ENCODE data around the gene ILKAP.

The ILKAP gene

DNA sequence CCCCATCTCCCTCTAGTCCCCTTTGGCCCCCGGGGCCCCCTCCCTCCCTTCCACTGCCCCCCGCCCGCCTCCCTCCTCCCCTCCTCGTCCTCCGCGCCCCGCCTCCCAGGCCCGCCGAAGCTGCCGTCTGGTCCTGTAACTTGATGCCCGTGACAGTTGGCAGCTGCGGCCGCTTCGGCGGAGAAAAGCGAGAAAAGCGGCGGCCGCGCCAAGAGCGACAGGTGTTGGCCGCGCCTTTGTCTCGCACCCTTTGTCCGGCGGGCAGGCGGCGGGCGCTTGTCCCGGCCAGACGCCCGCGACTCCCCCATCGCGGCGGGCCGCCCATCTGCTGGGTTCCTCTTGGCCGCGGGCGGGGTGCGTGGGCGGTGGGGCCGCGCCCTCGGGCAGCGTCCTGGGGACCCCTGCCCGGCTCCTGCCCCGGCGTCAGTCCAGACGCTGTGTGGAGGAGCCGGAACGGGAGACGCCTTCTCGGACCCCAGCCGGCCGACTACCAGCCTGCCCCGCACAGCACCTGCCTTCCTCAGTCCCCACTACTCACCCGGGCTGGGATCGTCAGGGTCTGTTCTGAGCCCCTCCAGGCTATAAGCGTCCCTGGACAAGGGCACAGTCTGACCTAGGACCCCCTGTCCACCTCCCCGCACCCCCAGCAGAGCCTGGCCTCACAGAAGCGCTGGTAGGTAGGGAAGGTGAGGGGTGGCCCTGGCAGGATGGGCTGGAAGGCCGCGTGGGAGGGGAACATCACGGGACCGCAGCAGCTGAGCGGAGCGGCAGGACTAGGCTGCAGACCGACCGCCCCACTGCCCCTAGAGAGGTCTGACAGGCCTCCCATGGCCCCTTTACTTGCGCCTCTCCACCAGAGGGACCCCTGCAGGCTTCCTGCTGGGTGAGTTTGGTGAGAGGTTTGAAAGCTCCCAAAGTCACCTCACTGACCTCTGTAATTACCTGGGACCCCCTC lies 37.5 kb upstream of the ILKAP start:
- no peak for DNase-seq (ENCODE audit: low read depth in 1 of 2, low spot score in 1 of 2)
- no peak for TF ChIP-seq GABPA (IDR thresholded peaks at IDR 0.05; ENCODE audit: low read depth)
- TF ChIP-seq, protein P1, sequence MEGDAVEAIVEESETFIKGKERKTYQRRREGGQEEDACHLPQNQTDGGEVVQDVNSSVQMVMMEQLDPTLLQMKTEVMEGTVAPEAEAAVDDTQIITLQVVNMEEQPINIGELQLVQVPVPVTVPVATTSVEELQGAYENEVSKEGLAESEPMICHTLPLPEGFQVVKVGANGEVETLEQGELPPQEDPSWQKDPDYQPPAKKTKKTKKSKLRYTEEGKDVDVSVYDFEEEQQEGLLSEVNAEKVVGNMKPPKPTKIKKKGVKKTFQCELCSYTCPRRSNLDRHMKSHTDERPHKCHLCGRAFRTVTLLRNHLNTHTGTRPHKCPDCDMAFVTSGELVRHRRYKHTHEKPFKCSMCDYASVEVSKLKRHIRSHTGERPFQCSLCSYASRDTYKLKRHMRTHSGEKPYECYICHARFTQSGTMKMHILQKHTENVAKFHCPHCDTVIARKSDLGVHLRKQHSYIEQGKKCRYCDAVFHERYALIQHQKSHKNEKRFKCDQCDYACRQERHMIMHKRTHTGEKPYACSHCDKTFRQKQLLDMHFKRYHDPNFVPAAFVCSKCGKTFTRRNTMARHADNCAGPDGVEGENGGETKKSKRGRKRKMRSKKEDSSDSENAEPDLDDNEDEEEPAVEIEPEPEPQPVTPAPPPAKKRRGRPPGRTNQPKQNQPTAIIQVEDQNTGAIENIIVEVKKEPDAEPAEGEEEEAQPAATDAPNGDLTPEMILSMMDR (IDR thresholded peaks at IDR 0.05; ENCODE audit: insufficient read depth, low read length) = no peak
- TF ChIP-seq, protein P2, sequence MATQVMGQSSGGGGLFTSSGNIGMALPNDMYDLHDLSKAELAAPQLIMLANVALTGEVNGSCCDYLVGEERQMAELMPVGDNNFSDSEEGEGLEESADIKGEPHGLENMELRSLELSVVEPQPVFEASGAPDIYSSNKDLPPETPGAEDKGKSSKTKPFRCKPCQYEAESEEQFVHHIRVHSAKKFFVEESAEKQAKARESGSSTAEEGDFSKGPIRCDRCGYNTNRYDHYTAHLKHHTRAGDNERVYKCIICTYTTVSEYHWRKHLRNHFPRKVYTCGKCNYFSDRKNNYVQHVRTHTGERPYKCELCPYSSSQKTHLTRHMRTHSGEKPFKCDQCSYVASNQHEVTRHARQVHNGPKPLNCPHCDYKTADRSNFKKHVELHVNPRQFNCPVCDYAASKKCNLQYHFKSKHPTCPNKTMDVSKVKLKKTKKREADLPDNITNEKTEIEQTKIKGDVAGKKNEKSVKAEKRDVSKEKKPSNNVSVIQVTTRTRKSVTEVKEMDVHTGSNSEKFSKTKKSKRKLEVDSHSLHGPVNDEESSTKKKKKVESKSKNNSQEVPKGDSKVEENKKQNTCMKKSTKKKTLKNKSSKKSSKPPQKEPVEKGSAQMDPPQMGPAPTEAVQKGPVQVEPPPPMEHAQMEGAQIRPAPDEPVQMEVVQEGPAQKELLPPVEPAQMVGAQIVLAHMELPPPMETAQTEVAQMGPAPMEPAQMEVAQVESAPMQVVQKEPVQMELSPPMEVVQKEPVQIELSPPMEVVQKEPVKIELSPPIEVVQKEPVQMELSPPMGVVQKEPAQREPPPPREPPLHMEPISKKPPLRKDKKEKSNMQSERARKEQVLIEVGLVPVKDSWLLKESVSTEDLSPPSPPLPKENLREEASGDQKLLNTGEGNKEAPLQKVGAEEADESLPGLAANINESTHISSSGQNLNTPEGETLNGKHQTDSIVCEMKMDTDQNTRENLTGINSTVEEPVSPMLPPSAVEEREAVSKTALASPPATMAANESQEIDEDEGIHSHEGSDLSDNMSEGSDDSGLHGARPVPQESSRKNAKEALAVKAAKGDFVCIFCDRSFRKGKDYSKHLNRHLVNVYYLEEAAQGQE (IDR thresholded peaks at IDR 0.05; ENCODE audit: insufficient replicate concordance, low read depth) = no peak
- TF ChIP-seq SPI1 (IDR thresholded peaks at IDR 0.05; ENCODE audit: borderline replicate concordance, low read depth) = no peak
- TF ChIP-seq POLR2AphosphoS5 (IDR thresholded peaks at IDR 0.05; ENCODE audit: low read depth) = no peak
- Histone ChIP-seq H3K27me3 (ENCODE audit: insufficient read depth, poor library complexity, severe bottlenecking) (no peaks in the 10 kb centered on the region), H3K27ac (replicated peaks) (no peak overlapping the region), H3K4me3 (replicated peaks; ENCODE audit: insufficient read depth, low read length) (no peak overlapping the region)

DNA sequence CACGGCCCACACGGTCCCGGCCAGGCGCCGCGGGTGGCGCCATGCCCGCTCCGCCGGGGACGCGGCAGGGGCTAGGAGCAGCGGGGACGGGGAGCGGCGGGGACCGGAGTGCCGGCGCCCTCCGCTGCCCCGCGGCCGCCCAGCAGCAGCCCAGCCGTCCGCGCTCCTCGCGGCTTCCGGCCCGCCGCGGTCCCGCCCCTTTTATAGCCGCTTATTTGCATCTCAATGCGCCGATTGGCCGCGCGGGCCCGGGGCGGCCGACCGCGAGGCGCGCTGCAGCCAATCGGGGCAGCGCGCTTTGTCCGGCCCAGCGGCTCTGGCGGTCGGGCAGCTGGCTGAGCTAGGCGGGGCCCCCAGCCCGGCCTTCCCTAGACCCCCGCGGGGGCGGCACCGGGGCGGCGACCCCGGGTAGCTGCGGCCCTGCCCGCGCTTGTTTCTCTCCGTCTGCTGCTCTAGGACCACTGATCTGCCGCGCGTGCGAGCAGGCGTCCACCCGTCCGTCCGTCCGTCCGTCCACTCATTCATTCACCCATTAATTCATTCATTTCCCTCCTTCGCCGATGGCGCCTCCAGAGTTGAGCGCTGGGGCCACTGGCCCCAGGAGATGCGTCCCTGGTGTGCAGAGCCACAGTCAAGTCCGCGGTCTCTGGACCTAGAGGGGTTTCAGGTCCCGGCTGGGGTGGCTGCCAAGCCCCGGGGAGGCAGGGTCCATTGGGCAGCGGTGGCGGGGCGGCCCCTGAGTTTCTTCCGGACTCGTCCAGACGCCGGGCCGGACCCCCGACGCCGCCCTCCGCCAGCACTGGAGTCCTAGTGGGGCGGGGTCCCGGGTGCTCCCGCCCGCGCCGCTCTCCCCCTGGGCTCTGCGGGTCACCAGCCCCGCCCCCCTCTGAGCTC lies 36.6 kb upstream of the ILKAP start, which contains the start of gene HES6:
Gene HES6 (minus strand): TSS at position 176 of the 894 bp plus-strand sequence. CDS start 133 bp downstream, at position 43.
- H3K27ac ChIP-seq (replicated peaks) = no peak within 1 kb of the TSS
- DNase-seq (ENCODE audit: low read depth in 1 of 2, low spot score in 1 of 2) = peak; percentile 65 to 84
- TF ChIP-seq, protein P2 (IDR thresholded peaks at IDR 0.05; ENCODE audit: insufficient replicate concordance, low read depth) = no peak
- TF ChIP-seq SPI1 (IDR thresholded peaks at IDR 0.05; ENCODE audit: borderline replicate concordance, low read depth) (no peak), POLR2AphosphoS5 (IDR thresholded peaks at IDR 0.05; ENCODE audit: low read depth) (peak; percentile 41; the same call in 1 of the 2 replicates), GABPA (IDR thresholded peaks at IDR 0.05; ENCODE audit: low read depth) (no peak)
- TF ChIP-seq, protein P1 (IDR thresholded peaks at IDR 0.05; ENCODE audit: insufficient read depth, low read length) = no peak
- H3K27me3 ChIP-seq (ENCODE audit: insufficient read depth, poor library complexity, severe bottlenecking) = no peaks in the 10 kb centered on the region
- H3K4me3 ChIP-seq (replicated peaks; ENCODE audit: insufficient read depth, low read length) = peak within 1 kb of the TSS; percentile 67

DNA sequence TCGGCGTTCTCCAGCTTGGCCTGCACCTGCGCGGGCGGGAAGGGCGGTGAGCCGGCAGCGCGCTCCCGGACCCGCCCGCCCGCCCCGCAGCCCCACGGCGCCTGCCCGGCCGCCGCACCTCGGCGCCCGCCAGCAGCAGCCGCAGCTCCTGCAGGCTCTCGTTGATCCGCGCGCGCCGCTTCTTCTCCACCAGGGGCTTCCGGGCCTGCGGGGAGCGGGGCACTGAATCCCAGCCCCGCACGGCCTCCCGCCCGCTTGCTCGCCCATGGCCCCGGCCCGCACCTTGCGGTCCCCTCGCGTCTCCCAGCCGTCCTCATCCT lies 36.0 kb upstream of the ILKAP start:
- no peaks in the 10 kb centered on the region for H3K27me3 ChIP-seq (ENCODE audit: insufficient read depth, poor library complexity, severe bottlenecking)
- peak overlapping the region; percentile 67 for H3K4me3 ChIP-seq (replicated peaks; ENCODE audit: insufficient read depth, low read length)
- TF ChIP-seq GABPA (IDR thresholded peaks at IDR 0.05; ENCODE audit: low read depth) (no peak), POLR2AphosphoS5 (IDR thresholded peaks at IDR 0.05; ENCODE audit: low read depth) (no peak), SPI1 (IDR thresholded peaks at IDR 0.05; ENCODE audit: borderline replicate concordance, low read depth) (no peak)
- TF ChIP-seq, protein P2 (IDR thresholded peaks at IDR 0.05; ENCODE audit: insufficient replicate concordance, low read depth) = no peak
- TF ChIP-seq, protein P1 (IDR thresholded peaks at IDR 0.05; ENCODE audit: insufficient read depth, low read length) = no peak
- no peak overlapping the region for H3K27ac ChIP-seq (replicated peaks)
- peak in 1 of 2 experiments; percentile 23 for DNase-seq (ENCODE audit: low read depth in 1 of 2, low spot score in 1 of 2)
